ENCODE data around the gene BMF.

BMF gene

DNA sequence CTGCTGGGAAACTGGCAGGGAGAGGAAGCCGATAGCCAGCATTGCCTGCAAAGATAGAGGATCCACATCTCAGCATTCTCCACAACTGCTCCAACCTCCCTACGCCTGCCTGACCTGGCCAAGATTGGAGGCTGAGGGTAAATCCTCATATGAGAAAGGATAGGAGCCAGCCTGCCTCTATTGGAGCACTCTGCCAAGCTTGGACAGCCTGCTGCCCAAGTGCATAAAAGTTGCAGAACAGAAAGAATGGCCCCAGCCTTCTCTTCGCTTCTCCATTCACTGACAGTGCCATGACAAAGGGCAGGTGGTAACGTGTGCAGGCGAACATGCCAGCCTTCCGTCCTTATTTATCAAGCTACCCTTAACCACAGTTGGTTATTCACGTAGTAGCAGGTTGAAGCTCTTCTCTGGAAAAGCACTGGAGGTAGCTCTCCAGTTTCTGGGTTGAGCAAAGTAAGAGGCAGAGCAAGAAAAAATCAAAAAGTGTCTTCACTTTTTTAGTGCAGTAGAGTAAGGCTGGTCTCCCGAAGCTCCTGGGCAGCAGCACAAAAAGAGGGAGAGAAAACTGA, 4.3 kb downstream of the BMF start:
- DNase-seq (ENCODE audit: low read depth in 4 of 4, low spot score in 1 of 4) = no peak

DNA sequence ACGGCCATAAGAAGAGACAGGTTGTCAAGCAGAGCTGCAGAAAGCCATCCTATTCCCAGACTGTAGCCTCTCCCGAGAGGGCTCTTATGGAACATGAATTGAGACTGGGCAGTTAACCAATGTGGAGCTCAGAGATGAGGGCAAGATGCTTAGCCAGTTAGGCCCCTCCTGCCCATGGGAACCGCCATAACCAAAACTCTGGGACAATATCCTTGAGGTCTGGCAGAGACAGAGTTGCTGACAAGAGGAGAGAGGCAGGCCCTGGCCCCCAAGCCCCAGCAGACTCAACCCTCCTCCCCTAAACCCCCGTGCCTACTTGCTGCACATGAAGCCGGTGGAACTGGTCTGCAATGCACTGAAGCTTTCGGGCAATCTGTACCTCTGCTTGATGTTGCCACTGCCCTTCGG, 4.8 kb downstream of the BMF start:
- DNase-seq (ENCODE audit: low read depth in 4 of 4, low spot score in 1 of 4) = no peak

DNA sequence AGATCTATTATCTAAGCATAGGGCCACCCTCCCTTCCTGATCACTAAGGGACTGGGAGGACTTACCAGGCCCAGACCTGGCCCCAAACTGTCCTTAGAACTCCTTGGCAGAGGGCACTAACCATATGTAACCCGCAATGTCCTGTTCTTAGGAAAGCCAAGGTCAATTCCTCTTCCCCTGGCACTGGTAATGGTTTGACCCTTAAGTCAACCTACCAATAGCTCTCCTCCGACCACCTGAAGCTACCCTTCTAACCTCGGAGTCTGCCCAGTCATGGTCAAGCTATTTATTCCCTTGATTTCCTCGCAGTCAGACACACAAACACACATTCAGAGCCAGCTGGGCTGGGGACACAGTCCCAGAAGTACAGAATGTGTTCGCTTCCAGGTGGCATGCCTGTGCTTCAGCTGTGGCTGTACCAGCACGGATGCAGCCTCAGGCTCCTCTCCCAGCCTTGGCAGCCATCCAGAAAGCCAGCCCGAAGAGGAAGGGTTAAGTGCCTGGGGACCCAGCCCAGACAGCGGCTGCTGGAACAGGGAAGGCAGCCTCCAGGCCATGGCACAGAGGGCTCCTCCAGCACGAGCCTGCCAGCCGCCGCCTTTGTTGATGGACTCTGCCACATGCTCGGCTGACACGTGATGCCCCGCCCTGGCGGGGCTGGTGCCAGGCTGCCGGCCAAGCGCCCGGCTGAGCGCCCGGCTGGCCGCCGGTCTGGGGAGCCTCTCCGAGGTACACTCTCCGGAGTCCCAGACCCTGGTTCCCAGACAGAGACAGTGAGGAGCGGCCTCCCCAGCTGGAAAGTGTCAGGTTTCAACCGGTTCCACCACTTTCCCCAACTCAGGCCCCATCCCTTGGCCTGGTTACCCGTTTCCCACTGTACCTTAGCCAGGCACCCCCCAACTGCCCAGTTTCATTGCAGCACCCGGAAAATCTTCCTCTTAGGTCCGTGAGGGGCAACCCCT, 5.5 kb downstream of the BMF start:
- no peak for DNase-seq (ENCODE audit: low read depth in 4 of 4, low spot score in 1 of 4)

DNA sequence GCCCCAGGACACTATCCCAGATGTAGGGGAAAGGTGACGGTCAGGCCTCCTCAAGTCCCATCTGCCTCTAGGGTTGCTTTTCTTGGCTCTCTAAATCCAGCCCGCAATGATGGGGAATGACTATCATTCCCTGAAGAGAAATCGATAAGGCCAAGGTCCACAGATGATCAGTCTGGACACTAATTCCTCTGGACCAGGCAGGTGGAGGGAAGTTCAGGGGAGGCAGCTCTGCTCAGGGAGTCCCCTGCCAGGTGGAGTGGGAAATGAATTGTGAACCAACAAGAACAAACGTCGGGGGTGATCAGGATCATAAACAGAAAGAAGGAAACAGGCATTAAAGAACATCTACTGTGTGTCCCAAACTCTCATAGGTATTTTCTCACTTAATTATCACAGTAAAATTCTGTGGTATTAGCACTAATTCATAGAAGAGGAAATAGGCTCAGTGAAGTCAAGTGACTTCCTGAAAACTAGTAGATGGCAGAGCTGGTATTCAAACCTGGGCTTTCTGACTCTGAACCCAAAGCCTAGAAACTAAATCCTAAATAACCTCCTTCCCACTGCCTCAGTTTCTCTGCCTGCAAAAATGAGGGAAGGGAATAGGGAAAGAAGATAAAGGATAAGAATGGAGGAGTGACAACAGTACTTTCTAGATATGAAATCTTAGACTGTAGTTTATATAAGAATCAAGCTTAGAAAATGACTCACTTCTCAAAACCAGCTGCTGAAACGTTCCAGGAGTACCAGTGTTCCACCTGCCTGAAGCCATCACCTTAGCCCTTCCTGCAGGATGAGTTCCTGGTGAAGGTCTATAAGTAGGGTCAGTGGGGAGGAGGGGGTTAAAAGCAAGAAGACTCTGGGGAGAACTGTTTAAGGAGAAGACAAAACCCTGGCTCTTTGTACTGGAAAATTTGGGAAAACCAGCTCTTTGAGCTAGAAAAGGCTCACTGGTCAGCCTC, 7.5 kb downstream of the BMF start:
- DNase-seq (ENCODE audit: low read depth in 4 of 4, low spot score in 1 of 4) = no peak

DNA sequence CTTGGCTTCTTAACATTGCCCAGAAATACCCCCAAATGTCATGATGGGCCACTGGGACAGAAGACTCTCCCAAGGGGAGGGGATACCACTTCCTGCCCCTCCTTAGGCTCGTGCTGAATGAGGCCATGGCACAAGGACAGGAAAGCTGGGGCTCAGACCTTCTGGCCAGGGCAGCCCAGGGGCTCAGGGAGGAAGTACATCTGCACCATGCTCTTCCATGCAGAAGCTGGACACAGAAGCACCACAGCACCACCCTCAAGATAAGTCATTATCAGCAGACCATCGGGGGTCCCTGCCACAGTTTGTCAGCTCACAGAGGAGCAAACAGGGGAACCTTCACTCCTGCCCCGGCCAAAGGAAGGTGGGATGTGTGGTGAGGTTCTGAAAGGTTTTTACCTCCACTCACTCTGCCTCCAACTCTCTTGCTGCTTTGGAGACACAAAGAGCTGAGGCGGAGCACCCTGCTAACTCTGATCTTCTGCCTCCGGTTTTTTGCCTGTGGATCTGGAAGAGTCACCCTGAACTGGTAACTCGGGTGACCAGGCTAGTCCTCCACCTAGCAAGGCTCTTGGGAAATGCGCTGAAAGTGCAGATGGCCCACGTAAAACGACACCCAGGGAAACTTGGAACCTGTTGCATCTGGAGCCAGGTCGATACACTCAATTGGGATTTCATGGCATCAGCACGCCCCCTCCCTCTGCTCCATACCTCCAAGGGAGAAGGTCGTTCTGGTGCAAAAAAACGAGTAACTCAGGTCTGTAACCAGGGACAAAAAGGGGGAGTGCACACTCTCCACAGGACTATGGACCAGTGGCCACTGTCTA, 8.3 kb downstream of the BMF start:
- no peak for DNase-seq (ENCODE audit: low read depth in 4 of 4, low spot score in 1 of 4)

DNA sequence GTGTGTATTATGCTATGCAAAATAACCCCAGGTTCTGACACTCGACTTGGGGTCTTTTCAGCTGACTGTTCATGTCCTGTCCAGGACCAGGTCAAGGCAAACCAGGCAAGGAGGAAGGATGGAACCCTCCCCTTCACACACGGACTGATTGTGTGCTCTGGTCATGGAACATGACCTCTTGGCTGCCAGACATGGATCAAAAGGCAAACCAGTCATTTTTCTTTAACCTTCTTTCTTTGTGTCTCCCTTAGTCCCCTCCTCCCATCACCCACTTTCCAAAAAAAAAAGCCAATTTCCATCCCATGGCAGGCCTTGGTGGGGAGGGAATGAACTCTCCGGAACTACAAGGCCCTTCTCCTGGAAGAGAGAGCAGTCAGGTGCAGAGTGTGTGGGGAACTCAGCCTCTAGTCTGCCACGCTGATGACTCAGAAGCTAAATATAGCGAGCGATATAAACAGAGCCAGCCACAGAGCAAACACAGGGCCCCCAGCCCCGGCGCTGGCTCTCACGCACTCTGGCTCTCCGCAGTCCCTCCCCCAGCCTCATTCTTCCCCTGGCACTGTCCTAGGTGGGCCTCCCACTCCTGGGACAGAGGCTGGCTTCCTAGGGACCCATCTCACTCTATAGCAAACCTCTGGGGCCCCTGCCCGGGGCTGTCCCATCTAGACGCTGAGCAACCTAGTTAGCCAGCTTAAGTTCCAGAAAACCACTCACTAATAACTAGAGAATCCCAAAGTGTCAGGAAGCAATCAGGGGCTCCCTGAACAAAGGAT, 10.0 kb downstream of the BMF start:
- peak; percentile 40 to 68 (median 61) for DNase-seq (ENCODE audit: low read depth in 4 of 4, low spot score in 1 of 4)

DNA sequence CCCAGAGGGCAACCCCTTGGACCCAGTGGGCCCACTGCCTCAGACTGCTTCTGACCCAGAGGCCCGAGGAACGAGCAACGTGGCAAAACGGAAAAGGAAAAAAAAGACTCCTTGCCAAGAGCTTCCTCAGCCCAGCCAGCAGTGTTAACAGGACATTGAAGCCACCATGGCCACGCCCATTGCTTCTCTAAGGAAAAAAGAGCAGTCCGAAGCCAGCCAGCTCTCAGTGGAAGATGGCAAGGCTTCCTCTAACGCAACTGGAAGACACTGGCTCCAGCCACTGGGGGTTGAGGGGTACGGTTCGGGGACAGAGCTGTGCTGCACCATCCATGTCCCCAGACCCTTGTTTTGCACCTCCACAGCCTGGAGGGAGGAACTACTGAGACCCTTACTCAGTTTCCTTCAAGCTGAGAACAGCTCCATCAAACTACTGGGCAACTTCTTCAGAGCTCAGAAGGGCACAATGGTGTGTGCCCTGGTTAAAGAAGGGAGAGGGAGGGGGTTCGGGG, 10.7 kb downstream of the BMF start:
- DNase-seq (ENCODE audit: low read depth in 4 of 4, low spot score in 1 of 4) = no peak

DNA sequence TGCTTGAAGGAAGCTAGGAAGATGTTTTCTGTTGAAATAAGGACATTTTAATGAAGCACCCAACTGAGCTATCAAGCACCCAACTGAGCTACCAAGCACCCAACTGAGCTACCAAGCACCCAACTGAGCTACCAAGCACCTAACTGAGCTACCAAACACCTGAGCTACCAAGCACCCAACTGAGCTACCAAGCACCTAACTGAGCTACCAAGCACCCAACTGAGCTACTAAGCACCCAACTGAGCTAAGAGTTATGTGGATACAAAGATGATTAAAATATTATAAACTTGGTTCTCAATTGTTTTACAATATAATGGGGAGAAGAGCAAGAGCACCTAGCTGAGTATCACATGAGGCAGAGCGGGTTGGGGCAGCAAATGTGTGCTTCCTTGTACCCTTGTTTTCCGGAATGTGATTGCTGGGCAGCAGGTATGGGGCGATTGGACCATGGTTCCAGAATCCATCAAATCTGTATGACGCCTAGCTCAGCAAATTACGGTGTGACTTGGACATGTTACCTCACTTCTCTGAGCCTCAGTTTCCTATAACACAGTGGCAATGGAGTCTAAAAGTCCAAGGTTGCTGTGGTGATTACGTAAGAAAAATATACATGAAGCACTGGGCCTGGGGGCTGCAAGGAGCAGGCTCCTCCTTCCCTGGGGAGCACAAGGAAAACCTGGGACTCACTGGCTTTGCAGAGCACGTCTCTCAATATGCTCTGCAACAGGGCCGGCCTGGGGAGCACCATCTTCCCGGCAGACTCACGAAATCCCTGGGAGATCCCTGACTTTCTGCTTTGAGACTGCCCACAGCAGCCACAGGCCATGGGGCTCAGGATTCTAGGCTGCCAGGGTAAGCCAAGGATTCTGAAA, 11.3 kb downstream of the BMF start:
- DNase-seq (ENCODE audit: low read depth in 4 of 4, low spot score in 1 of 4) = no peak

DNA sequence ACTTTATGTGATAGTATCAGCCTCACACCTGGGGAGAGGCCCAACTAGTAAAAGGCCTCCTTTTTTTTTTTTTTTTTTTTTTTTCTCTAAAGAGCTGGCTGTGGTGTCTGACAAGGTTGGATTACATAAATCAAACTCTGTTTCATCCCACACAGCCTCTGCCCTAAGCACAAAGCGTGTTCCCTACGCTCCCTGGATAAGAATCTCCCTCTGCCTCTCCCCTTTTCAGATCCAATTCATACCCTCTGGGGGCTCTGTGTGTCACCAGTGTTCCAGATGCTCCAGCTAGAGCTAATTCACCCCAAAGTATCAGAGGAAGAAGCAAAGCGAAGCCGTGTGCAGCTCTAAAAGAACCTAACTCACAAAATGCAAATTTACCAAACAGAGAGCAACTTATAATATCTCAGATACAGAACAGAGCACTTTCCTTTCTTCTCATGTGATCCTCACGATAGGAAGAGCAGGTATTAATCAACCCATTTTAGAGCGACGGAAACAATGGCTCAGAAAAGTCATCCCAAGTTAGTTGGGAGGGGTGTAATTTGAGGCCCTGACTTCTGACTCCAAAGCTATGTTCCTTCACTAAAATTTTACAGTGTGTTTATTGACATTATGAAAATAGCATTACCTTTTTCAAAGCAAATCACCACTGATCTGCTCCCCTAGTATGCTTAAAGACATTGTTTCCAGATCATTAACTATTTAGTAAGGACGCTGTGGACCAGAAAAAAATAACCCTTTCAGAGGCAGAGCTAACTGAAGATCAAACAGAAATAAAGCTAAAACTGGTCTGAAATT, 12.4 kb downstream of the BMF start:
- DNase-seq (ENCODE audit: low read depth in 4 of 4, low spot score in 1 of 4) = no peak

DNA sequence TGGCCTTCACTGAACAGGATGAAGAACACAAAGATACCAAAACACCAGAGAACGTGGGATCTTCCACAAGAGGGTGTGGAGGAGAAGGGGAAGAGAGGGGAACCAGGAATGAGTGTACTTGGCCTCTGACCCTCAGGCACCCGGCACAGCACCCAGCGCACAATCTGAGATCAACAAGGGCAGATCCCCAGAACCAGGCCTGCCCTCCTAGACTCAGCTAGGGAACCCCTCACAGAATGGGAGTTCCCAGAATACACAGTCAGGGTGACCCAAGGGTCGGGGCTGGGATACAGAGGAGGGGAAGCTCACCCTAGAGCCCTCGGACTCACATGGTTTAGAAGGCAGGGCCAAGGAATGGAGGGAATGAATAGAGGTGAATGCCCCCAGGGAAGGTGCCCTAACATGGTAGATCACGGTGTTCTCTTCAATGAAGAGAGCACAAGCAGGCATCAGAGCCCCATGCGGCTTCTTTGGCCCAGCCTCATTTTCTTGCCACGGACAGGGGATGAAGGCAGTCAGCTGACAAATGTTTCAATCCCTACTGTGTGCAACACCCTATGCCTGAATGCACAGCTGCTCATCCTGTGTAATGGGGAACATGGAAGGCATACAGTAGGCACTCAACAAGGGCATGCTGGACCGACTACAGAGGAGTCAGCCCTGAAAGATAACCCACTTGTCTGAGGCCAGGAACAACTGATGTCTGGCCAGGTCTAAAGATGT, 13.1 kb downstream of the BMF start:
- no peak for DNase-seq (ENCODE audit: low read depth in 4 of 4, low spot score in 1 of 4)

DNA sequence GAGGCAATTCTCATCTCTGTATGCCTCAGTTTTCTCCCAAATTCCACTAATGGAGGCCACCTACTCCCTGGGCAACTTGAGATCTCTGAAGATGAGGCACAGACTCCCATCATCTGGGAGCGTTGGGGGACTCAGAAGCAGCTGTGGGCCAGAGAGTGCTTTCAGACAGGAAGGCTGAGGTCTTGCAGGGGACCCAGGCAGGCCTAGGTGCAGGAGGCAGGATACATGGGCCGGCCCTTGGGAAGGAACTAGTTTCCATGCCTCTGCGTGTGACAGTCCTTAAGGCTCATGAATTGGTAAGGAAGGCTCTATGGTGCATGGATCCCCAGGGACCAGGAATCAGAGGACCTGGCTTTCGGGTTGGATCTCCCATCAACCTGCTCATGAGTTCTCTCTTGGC, 14.5 kb downstream of the BMF start:
- no peak for DNase-seq (ENCODE audit: low read depth in 4 of 4, low spot score in 1 of 4)

DNA sequence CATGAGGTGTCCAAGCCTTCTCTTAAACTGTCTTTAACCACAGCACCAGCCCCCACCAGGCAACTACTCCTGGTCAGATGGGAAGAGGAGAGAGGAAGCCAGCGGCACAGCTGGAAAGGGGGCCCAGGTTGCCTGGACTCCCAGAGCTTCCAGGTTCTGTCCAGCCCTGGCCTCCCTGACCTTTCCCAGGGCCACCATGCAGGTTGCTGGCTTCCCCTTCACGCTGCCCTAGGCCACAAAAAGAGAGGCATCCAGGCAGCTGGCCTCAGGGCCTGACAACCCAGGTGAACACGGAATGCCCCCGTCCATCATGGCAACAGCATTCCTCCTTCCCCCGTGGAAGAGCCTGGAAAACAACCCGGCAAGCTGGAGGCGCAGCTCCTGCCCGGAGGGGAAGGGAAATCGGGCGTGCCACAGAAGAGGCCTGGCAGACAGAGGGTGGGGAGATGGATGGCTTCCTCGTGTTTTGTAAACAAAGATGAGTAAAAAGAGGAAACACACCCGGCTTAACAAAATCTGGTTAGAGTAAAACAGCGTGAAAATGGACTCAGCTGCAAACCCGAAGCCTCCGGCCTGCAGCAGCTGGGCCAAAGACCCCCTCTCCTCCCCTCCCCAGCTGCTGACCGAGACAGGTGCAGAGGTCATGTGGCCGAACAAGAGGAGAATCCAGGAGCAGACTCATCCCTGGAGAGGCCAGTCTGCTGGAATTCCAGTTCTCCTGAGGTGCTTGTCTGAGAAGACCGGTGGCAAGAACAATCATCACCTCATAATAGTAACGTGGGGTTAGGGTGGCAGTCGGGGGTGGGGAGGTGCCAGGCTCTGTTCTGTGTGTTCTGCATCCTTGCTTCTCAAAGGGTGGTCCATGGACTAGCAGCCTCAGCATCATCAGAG, 15.5 kb downstream of the BMF start:
- no peak for DNase-seq (ENCODE audit: low read depth in 4 of 4, low spot score in 1 of 4)

DNA sequence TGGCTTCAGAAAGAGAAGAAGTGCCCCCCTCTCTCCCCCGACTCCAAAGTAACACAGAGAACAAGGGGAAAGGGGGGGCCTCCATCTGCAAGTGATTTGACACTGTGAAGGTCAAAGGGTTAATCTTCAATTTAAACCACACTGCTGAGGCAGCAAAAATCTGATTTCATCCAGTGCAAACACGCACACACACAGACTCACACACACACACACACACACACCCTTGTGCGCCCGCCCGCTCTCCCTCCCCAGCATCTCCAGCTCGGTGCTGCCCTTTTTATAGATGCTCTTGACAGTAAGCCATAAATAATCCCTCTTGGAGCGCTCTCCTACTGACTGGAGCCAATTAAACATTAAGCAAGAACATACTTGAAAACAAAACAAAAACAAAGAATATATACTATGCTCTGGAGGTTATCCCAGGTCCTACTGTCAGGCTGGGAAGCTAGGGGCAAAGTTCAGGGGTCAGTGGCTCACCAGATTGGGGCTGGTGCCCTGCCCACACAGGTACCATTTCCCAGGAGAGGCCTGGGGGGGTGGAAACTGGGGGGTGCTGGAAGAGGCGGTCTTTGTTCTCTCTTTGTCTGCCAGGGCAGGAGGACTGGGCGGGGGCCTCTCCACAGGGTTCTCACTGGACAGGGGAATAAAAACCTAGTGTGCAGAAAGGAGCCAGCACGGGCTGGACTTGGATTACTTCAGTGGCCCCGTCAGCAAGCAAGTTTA, 16.3 kb downstream of the BMF start:
- DNase-seq (ENCODE audit: low read depth in 4 of 4, low spot score in 1 of 4) = no peak

DNA sequence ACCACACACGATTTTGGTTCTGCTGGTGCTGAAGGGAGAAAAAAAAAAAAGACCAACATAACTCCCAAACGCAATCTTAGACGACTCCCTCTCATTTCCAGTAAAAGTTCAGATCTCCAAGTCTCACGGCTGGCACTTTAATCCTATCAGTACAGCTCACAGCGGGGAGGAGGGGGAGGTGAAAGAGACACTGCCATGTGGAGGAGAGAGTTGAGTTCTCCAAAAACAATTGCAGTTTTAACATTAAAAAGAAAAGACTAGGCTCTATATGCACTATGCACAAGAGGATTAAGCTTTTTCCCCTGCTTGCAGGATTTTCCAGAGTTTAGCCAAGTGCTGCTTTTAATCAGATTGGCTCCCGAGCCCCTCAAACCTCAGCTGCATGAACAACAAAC, 16.8 kb downstream of the BMF start:
- DNase-seq (ENCODE audit: low read depth in 4 of 4, low spot score in 1 of 4) = no peak

DNA sequence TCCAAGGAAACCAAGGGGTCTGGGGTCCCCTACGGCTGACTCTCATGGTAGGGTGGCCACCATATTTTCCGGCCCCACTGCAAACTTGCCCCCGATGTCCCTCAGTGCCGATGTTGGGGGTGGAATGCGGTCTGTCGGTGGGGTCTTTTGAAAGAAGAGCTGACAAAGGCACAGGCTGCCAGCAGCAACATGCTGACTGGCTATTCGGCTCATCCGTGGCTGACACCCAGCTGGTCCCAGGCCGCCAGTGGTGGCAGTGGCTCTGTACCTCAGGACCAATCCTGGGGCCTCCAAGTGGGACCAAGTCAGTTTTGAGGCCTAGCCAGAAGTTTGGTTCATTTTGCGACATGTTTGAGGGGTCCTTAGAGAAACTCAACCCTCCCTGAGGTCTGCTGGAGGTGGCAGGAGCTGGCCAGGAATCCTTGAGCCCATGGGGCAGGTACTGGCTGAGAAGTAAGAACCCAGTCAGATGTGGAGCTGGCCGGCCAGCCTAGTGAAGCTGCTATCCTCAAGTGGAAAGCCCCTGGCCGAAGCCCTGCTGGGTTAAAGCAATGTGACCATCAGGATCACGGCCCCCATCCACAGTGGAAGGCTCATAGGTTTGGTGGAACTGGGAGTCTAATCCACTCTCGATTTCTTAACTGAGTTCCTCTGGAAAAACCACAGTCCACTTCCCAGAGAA, 17.8 kb downstream of the BMF start:
- DNase-seq (ENCODE audit: low read depth in 4 of 4, low spot score in 1 of 4) = no peak

All from stimulated activated CD4-positive, alpha-beta T cell treated with anti-CD3 and anti-CD28 coated beads, Interleukin-1b, Interleukin-23, amount 100 ng/mL, for 24 hours (primary cell).